H9 (cell line): Measurements from ENCODE around the gene ACTBL2. TPM values are rescaled to one million over a fixed set of nuclear protein-coding genes. Genes with fewer than 3 reads are reported as not detected.

Experiments
- DNase-seq: peaks from one replicate; pipeline ENCODE4 v3.0.0-alpha.2; 2017
- H2AFZ ChIP-seq: one replicate; pipeline ENCODE4 v1.6.1; 2013; ENCODE audit warnings: mild to moderate bottlenecking, low read length, control low read depth, moderate library complexity
- H2AK5ac ChIP-seq: 2 replicates; pipeline ENCODE4 v1.6.1; 2013; ENCODE audit warnings: low read length, control low read depth, mixed read lengths; ENCODE audit not compliant: insufficient read length
- H2BK120ac ChIP-seq: one replicate; pipeline ENCODE4 v1.6.1; 2013; ENCODE audit warnings: low read depth, mild to moderate bottlenecking, low read length, control low read depth, inconsistent platforms; ENCODE audit not compliant: poor library complexity, severe bottlenecking
- H2BK12ac ChIP-seq: 2 replicates; pipeline ENCODE4 v1.6.1; 2013; ENCODE audit warnings: low read length, control low read depth, mixed read lengths, low read depth; ENCODE audit not compliant: insufficient read length
- H2BK15ac ChIP-seq: 2 replicates; pipeline ENCODE4 v1.6.1; 2013; ENCODE audit warnings: low read depth, low read length, control low read depth
- H2BK20ac ChIP-seq: one replicate; pipeline ENCODE4 v1.6.1; 2013; ENCODE audit warnings: low read depth, mild to moderate bottlenecking, low read length, control low read depth, inconsistent platforms; ENCODE audit not compliant: poor library complexity, severe bottlenecking
- H2BK5ac ChIP-seq: 2 replicates; pipeline ENCODE4 v1.6.1; 2013; ENCODE audit warnings: low read length, control low read depth, mixed read lengths; ENCODE audit not compliant: insufficient read length
- H3K14ac ChIP-seq: 2 replicates; pipeline ENCODE4 v1.6.1; 2013; ENCODE audit warnings: low read length, control low read depth; ENCODE audit not compliant: insufficient read depth
- H3K18ac ChIP-seq: 2 replicates; pipeline ENCODE4 v1.6.1; 2013; ENCODE audit warnings: low read depth, mild to moderate bottlenecking, mixed read lengths, low read length, control low read depth; ENCODE audit not compliant: insufficient read length
- H3K23ac ChIP-seq: 2 replicates; pipeline ENCODE4 v1.6.1; 2013; ENCODE audit warnings: low read length, control low read depth, mixed read lengths, low read depth; ENCODE audit not compliant: insufficient read length
- H3K23me2 ChIP-seq: 2 replicates; pipeline ENCODE4 v1.6.1; 2013; ENCODE audit warnings: low read depth, mild to moderate bottlenecking, mixed read lengths, low read length, control low read depth; ENCODE audit not compliant: insufficient read length, poor library complexity, severe bottlenecking
- H3K27ac ChIP-seq: 2 replicates; pipeline ENCODE4 v1.5.1; 2013; ENCODE audit warnings: low read length, control low read depth, mixed read lengths, low read depth; ENCODE audit not compliant: insufficient read length
- H3K27me3 ChIP-seq: 2 replicates; pipeline ENCODE4 v1.6.1; 2013; ENCODE audit warnings: low read length, control low read depth, inconsistent platforms; ENCODE audit not compliant: insufficient read depth
- H3K4ac ChIP-seq: 2 replicates; pipeline ENCODE4 v1.6.1; 2013; ENCODE audit warnings: low read depth, mild to moderate bottlenecking, control low read depth, inconsistent platforms, low read length, moderate library complexity
- H3K4me1 ChIP-seq: 2 replicates; pipeline ENCODE4 v1.6.1; 2013; ENCODE audit warnings: low read length, control low read depth, inconsistent platforms; ENCODE audit not compliant: insufficient read depth
- H3K4me2 ChIP-seq: 2 replicates; pipeline ENCODE4 v1.6.1; 2013; ENCODE audit warnings: low read length, control low read depth, mixed read lengths; ENCODE audit not compliant: insufficient read length, insufficient read depth
- H3K56ac ChIP-seq: 2 replicates; pipeline ENCODE4 v1.6.1; 2013; ENCODE audit warnings: low read depth, mild to moderate bottlenecking, mixed read lengths, low read length, control low read depth; ENCODE audit not compliant: insufficient read length
- H3K79me1 ChIP-seq: 2 replicates; pipeline ENCODE4 v1.6.1; 2013; ENCODE audit warnings: low read depth, mild to moderate bottlenecking, moderate library complexity, low read length, control low read depth, inconsistent platforms; ENCODE audit not compliant: insufficient read depth, poor library complexity, severe bottlenecking
- H3K79me2 ChIP-seq: 2 replicates; pipeline ENCODE4 v1.6.1; 2013; ENCODE audit warnings: low read length, control low read depth, inconsistent platforms; ENCODE audit not compliant: insufficient read depth
- H3K9ac ChIP-seq: 2 replicates; pipeline ENCODE4 v1.6.1; 2013; ENCODE audit warnings: low read length, control low read depth, mixed read lengths; ENCODE audit not compliant: insufficient read length; ENCODE audit errors: extremely low read depth
- H3K9me3 ChIP-seq: one replicate; pipeline ENCODE4 v1.6.1; 2013; ENCODE audit warnings: low read depth, low read length, inconsistent platforms; ENCODE audit not compliant: control insufficient read depth
- H3T11ph ChIP-seq: one replicate; pipeline ENCODE4 v1.6.1; 2013; ENCODE audit warnings: mild to moderate bottlenecking, low read length, control low read depth, inconsistent platforms
- H4K20me1 ChIP-seq: one replicate; pipeline ENCODE4 v1.6.1; 2013; ENCODE audit not compliant: control insufficient read depth, insufficient read length, insufficient read depth
- H4K5ac ChIP-seq: 2 replicates; pipeline ENCODE4 v1.6.1; 2013; ENCODE audit warnings: low read depth, mild to moderate bottlenecking, mixed read lengths, low read length, control low read depth; ENCODE audit not compliant: insufficient read length
- H4K8ac ChIP-seq: replicated peaks from 2 replicates; pipeline ENCODE4 v1.6.1; 2013; ENCODE audit warnings: low read length, control low read depth, mixed read lengths, low read depth; ENCODE audit not compliant: insufficient read length
- H4K91ac ChIP-seq: 2 replicates; pipeline ENCODE4 v1.6.1; 2013; ENCODE audit warnings: low read depth, mild to moderate bottlenecking, moderate library complexity, mixed read lengths, low read length, control low read depth; ENCODE audit not compliant: insufficient read length
- H3K27ac Mint-ChIP-seq, 3 experiments: 2 replicates in 2 of 3; 3 replicates in 1 of 3; pipeline ENCODE4 v1.8.0; 2020 to 2021; ENCODE audit warnings: mixed read lengths in 3 of 3, mild to moderate bottlenecking in 1 of 3, moderate library complexity in 1 of 3
- H3K27me3 Mint-ChIP-seq: 2 replicates; pipeline ENCODE4 v1.8.0; 2021; ENCODE audit warnings: low read depth, mild to moderate bottlenecking, moderate library complexity, mixed read lengths
- H3K36me3 Mint-ChIP-seq, 3 experiments: 2 replicates in 2 of 3; 3 replicates in 1 of 3; pipeline ENCODE4 v1.8.0; 2020 to 2021; ENCODE audit warnings: low read depth in 3 of 3, mixed read lengths in 3 of 3; ENCODE audit not compliant: insufficient read depth in 1 of 3
- H3K4me1 Mint-ChIP-seq, 2 experiments: 2 replicates each; pipeline ENCODE4 v1.8.0; 2020; ENCODE audit warnings: mixed read lengths in 2 of 2
- H3K4me3 Mint-ChIP-seq, 2 experiments: 2 replicates in 1 of 2; 3 replicates in 1 of 2; pipeline ENCODE4 v1.8.0; 2020 to 2021; ENCODE audit warnings: mild to moderate bottlenecking in 2 of 2, mixed read lengths in 2 of 2, moderate library complexity in 1 of 2
- H3K9me3 Mint-ChIP-seq, 2 experiments: 2 replicates in 1 of 2; 3 replicates in 1 of 2; pipeline ENCODE4 v1.8.0; 2020; ENCODE audit warnings: mild to moderate bottlenecking in 2 of 2, mixed read lengths in 2 of 2, moderate library complexity in 1 of 2
- WGBS: extraction: QIAGEN DNeasy Blood & Tissue Kit; methylation state at CpG from one replicate; pipeline ENCODE4 v1.1.7; 2013; ENCODE audit warnings: missing lambda C conversion rate, low lambda C conversion rate, mixed read lengths; ENCODE audit not compliant: insufficient read length; ENCODE audit errors: extremely low coverage; 5-methylcytosine and 5-hydroxymethylcytosine counted together
- total RNA-seq: library from RNA; stranded (reverse); gene quantifications from 2 replicates; pipeline ENCODE4 v1.2.1, GENCODE V29; 2021
- TF ChIP-seq, protein P1 (sequence below): fragments of 200-600 bp; sonication (generic); conservative IDR thresholded peaks from 3 replicates; pipeline ENCODE4 v1.8.0; 2021; ENCODE audit warnings: antibody characterized with exemption, mild to moderate bottlenecking

Gene ACTBL2
- total RNA-seq, 1 experiment from 2014 or later = not detected

- Mint-ChIP-seq H3K4me3 (no peak overlapping the region), H3K36me3 (no peaks in the 10 kb centered on the region), H3K9me3 (no peaks in the 10 kb centered on the region), H3K27me3 (peaks cover 3% of the 10 kb centered on the region; the same call in 1 of the 2 replicates), H3K4me1 (peaks cover 3 to 6% of the 10 kb centered on the region in 2 experiments; a peak in 2 of 4 replicates), H3K27ac (no peak overlapping the region)
- Histone ChIP-seq H3K9me3 (no peaks in the 10 kb centered on the region), H3K18ac (no peak overlapping the region), H3K23me2 (no peaks in the 10 kb centered on the region), H2BK15ac (no peak overlapping the region), H2AK5ac (no peak overlapping the region), H3K4me1 (no peaks in the 10 kb centered on the region), H3K4ac (no peak overlapping the region), H3K9ac (no peak overlapping the region), H3T11ph (no peak overlapping the region), H3K56ac (no peak overlapping the region), H2BK12ac (no peak overlapping the region), H3K23ac (no peak overlapping the region), H3K4me2 (no peak overlapping the region), H2BK120ac (no peak overlapping the region), H2AFZ (no peak overlapping the region), H3K79me2 (no peaks in the 10 kb centered on the region), H4K20me1 (no peaks in the 10 kb centered on the region), H4K91ac (no peak overlapping the region), H3K27ac (no peak overlapping the region), H3K14ac (no peak overlapping the region), H2BK20ac (no peak overlapping the region), H3K27me3 (no peaks in the 10 kb centered on the region; the same call in 1 of the 2 replicates), H2BK5ac (no peak overlapping the region), H4K5ac (no peak overlapping the region), H3K79me1 (no peaks in the 10 kb centered on the region), H4K8ac (no peak overlapping the region)
- no CpG with 5 or more reads among the region's 3 CpGs for WGBS
- TF ChIP-seq, protein P1, sequence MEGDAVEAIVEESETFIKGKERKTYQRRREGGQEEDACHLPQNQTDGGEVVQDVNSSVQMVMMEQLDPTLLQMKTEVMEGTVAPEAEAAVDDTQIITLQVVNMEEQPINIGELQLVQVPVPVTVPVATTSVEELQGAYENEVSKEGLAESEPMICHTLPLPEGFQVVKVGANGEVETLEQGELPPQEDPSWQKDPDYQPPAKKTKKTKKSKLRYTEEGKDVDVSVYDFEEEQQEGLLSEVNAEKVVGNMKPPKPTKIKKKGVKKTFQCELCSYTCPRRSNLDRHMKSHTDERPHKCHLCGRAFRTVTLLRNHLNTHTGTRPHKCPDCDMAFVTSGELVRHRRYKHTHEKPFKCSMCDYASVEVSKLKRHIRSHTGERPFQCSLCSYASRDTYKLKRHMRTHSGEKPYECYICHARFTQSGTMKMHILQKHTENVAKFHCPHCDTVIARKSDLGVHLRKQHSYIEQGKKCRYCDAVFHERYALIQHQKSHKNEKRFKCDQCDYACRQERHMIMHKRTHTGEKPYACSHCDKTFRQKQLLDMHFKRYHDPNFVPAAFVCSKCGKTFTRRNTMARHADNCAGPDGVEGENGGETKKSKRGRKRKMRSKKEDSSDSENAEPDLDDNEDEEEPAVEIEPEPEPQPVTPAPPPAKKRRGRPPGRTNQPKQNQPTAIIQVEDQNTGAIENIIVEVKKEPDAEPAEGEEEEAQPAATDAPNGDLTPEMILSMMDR = no peak
- DNase-seq = no peak
Measured at GRCh38 chr5:57503433-57503832, 20.8 kb upstream of the ACTBL2 start.
